ENCODE results near the gene HPSE2. TPM values are rescaled to one million over a fixed set of nuclear protein-coding genes. Genes with fewer than 3 reads are reported as not detected.

Gene HPSE2
- total and polyA plus RNA-seq, 2 of the 8 experiments (the other 6 are each of a cell fraction or from before 2014, with no cell fraction given) = 0.41 to 0.58 TPM

DNA sequence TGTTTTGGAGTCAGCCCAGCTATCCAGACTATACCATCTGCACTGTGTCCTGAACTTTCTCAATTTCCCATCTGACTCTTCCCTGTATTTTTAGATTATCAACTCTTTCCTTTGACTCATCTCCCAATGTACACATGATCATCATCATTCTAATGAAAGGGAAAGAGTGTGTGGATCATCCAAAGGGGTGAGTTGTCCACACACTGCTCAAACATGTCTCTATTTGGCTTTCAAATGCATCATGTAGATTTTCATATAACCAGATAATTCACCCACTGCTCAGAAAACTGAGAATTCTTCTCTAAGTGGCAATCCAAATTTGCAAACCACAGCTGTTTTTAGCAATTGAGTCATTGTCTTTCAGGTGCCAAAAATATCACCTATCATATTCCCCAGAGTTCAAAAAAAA lies 598.7 kb downstream of the HPSE2 start (continued):
- TF ChIP-seq, protein P1, sequence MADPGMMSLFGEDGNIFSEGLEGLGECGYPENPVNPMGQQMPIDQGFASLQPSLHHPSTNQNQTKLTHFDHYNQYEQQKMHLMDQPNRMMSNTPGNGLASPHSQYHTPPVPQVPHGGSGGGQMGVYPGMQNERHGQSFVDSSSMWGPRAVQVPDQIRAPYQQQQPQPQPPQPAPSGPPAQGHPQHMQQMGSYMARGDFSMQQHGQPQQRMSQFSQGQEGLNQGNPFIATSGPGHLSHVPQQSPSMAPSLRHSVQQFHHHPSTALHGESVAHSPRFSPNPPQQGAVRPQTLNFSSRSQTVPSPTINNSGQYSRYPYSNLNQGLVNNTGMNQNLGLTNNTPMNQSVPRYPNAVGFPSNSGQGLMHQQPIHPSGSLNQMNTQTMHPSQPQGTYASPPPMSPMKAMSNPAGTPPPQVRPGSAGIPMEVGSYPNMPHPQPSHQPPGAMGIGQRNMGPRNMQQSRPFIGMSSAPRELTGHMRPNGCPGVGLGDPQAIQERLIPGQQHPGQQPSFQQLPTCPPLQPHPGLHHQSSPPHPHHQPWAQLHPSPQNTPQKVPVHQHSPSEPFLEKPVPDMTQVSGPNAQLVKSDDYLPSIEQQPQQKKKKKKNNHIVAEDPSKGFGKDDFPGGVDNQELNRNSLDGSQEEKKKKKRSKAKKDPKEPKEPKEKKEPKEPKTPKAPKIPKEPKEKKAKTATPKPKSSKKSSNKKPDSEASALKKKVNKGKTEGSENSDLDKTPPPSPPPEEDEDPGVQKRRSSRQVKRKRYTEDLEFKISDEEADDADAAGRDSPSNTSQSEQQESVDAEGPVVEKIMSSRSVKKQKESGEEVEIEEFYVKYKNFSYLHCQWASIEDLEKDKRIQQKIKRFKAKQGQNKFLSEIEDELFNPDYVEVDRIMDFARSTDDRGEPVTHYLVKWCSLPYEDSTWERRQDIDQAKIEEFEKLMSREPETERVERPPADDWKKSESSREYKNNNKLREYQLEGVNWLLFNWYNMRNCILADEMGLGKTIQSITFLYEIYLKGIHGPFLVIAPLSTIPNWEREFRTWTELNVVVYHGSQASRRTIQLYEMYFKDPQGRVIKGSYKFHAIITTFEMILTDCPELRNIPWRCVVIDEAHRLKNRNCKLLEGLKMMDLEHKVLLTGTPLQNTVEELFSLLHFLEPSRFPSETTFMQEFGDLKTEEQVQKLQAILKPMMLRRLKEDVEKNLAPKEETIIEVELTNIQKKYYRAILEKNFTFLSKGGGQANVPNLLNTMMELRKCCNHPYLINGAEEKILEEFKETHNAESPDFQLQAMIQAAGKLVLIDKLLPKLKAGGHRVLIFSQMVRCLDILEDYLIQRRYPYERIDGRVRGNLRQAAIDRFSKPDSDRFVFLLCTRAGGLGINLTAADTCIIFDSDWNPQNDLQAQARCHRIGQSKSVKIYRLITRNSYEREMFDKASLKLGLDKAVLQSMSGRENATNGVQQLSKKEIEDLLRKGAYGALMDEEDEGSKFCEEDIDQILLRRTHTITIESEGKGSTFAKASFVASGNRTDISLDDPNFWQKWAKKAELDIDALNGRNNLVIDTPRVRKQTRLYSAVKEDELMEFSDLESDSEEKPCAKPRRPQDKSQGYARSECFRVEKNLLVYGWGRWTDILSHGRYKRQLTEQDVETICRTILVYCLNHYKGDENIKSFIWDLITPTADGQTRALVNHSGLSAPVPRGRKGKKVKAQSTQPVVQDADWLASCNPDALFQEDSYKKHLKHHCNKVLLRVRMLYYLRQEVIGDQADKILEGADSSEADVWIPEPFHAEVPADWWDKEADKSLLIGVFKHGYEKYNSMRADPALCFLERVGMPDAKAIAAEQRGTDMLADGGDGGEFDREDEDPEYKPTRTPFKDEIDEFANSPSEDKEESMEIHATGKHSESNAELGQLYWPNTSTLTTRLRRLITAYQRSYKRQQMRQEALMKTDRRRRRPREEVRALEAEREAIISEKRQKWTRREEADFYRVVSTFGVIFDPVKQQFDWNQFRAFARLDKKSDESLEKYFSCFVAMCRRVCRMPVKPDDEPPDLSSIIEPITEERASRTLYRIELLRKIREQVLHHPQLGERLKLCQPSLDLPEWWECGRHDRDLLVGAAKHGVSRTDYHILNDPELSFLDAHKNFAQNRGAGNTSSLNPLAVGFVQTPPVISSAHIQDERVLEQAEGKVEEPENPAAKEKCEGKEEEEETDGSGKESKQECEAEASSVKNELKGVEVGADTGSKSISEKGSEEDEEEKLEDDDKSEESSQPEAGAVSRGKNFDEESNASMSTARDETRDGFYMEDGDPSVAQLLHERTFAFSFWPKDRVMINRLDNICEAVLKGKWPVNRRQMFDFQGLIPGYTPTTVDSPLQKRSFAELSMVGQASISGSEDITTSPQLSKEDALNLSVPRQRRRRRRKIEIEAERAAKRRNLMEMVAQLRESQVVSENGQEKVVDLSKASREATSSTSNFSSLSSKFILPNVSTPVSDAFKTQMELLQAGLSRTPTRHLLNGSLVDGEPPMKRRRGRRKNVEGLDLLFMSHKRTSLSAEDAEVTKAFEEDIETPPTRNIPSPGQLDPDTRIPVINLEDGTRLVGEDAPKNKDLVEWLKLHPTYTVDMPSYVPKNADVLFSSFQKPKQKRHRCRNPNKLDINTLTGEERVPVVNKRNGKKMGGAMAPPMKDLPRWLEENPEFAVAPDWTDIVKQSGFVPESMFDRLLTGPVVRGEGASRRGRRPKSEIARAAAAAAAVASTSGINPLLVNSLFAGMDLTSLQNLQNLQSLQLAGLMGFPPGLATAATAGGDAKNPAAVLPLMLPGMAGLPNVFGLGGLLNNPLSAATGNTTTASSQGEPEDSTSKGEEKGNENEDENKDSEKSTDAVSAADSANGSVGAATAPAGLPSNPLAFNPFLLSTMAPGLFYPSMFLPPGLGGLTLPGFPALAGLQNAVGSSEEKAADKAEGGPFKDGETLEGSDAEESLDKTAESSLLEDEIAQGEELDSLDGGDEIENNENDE (IDR thresholded peaks at IDR 0.05; ENCODE audit: insufficient replicate concordance, low read length) = no peak
- TF ChIP-seq TBP (IDR thresholded peaks at IDR 0.05; ENCODE audit: low read depth, low read length) = no peak
- no peak for TF ChIP-seq BACH1 (IDR thresholded peaks at IDR 0.05; ENCODE audit: low read length)
- TF ChIP-seq RAD21 (IDR thresholded peaks at IDR 0.05 in 1 of 2, conservative IDR thresholded peaks at IDR 0.05 in 1 of 2; ENCODE audit: low read depth in 2 of 2, low read length in 2 of 2) = no peak
- TF ChIP-seq YY1 (IDR thresholded peaks at IDR 0.05; ENCODE audit: low read depth, low read length) = no peak
- no peak for TF ChIP-seq POLR2AphosphoS5 (IDR thresholded peaks at IDR 0.05; ENCODE audit: low read depth, low read length)
- TF ChIP-seq POLR2A (IDR thresholded peaks at IDR 0.05; ENCODE audit: control extremely low read depth in 1 of 2, low read depth in 2 of 2, low read length in 2 of 2) = no peak

Measured in H1 (cell line).